ENCODE data around the gene FNDC3B.

Gene FNDC3B

GRCh38 chr3:172159376-172159775 is 120.0 kb downstream of the FNDC3B start:
- no peaks in the 10 kb centered on the region for H3K27me3 Mint-ChIP-seq
- H3K27ac Mint-ChIP-seq = no peak overlapping the region
- H3K4me3 Mint-ChIP-seq = no peak overlapping the region
- no peak for ATAC-seq (replicated peaks)
- H3K9me3 Mint-ChIP-seq = no peaks in the 10 kb centered on the region
- no peak for DNase-seq
- H3K4me1 Mint-ChIP-seq (ENCODE audit: low read depth in 2 of 2) = peaks cover 25 to 36% of the 10 kb centered on the region in 2 donors
- peaks cover 2% of the 10 kb centered on the region for H3K36me3 Mint-ChIP-seq (ENCODE audit: insufficient read depth)

DNA sequence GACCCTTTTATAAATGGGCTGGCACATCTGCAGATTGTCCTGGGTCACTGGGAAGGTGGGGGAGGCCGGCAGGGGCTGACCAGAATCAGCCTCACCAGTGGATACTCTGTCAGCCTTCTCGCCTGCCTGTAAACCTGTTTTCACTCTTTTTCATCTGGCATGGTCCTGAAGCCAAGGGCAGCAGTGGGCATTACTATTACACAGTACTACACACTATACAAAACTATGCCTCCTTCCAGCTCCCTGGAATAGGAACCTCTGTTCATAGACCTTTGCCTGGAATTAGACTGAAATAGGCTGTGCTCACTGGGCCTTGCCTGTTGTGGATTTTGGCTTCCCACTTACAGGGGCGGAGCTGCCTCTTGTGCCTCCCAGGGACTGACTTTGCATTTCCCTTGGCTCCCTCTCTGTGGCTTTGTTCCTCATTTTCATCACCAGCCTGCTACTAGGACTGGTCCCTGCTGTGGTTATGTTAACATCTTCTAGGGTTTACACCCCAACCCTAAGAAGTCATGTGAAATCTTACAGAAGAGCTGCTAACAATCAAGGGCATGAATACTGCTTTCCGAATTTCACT is 120.7 kb downstream of the FNDC3B start:
- H3K4me1 Mint-ChIP-seq (ENCODE audit: low read depth in 2 of 2) = peaks cover 19 to 29% of the 10 kb centered on the region in 2 donors
- no peaks in the 10 kb centered on the region for H3K27me3 Mint-ChIP-seq
- H3K36me3 Mint-ChIP-seq (ENCODE audit: insufficient read depth) = peaks cover 2% of the 10 kb centered on the region
- no peak overlapping the region for H3K4me3 Mint-ChIP-seq
- peak overlapping the region; percentile 29 to 64 for H3K27ac Mint-ChIP-seq
- no peak for DNase-seq
- ATAC-seq (replicated peaks) = no peak
- H3K9me3 Mint-ChIP-seq = no peaks in the 10 kb centered on the region

GRCh38 chr3:172161133-172161789 is 121.9 kb downstream of the FNDC3B start:
- Mint-ChIP-seq H3K4me3 (no peak overlapping the region), H3K27ac (no peak overlapping the region)

DNA sequence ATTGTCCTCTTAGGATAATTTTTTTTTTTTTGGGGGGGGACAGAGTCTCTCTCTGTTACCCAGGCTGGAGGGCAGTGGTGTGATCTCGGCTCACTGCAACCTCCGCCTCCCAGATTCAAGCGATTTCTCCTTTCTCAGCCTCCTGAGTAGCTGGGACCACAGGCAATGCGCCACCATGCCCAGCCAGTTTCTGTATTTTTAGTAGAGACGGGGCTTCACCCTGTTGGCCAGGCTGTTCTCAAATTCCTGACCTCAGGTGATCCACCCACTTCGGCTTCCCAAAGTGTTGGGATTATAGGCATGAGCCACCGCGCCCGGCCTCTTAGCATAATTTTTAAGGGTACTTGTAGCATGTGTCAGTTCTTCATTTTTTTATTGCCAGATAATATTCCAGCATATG is 122.6 kb downstream of the FNDC3B start:
- Mint-ChIP-seq H3K4me3 (no peak overlapping the region), H3K4me1 (ENCODE audit: low read depth in 2 of 2) (peaks cover 14 to 26% of the 10 kb centered on the region in 2 donors), H3K9me3 (no peaks in the 10 kb centered on the region), H3K27me3 (no peaks in the 10 kb centered on the region), H3K36me3 (ENCODE audit: insufficient read depth) (peaks cover 2% of the 10 kb centered on the region), H3K27ac (no peak overlapping the region)
- no peak for DNase-seq
- no peak for ATAC-seq (replicated peaks)

More at GRCh38 chr3:172161133-172161789, 121.9 kb downstream of the FNDC3B start:
- Mint-ChIP-seq H3K36me3 (ENCODE audit: insufficient read depth) (peaks cover 2% of the 10 kb centered on the region), H3K27me3 (no peaks in the 10 kb centered on the region), H3K4me1 (ENCODE audit: low read depth in 2 of 2) (peaks cover 14 to 26% of the 10 kb centered on the region in 2 donors), H3K9me3 (no peaks in the 10 kb centered on the region)
- no peak for ATAC-seq (replicated peaks)
- DNase-seq = no peak

GRCh38 chr3:172163320-172163719 is 123.9 kb downstream of the FNDC3B start:
- DNase-seq = no peak
- H3K4me1 Mint-ChIP-seq (ENCODE audit: low read depth in 2 of 2) = peaks cover 19 to 23% of the 10 kb centered on the region in 2 donors
- H3K27me3 Mint-ChIP-seq = no peaks in the 10 kb centered on the region
- H3K9me3 Mint-ChIP-seq = no peaks in the 10 kb centered on the region
- H3K27ac Mint-ChIP-seq = no peak overlapping the region
- ATAC-seq (replicated peaks) = no peak
- H3K36me3 Mint-ChIP-seq (ENCODE audit: insufficient read depth) = no peaks in the 10 kb centered on the region
- no peak overlapping the region for H3K4me3 Mint-ChIP-seq

- peaks cover 20 to 25% of the 10 kb centered on the region in 2 donors for H3K4me1 Mint-ChIP-seq (ENCODE audit: low read depth in 2 of 2)
- DNase-seq (no peak), ATAC-seq (replicated peaks) (no peak)
- no peak overlapping the region for H3K27ac Mint-ChIP-seq
- H3K36me3 Mint-ChIP-seq (ENCODE audit: insufficient read depth) = no peaks in the 10 kb centered on the region
- H3K9me3 Mint-ChIP-seq = no peaks in the 10 kb centered on the region
- H3K4me3 Mint-ChIP-seq = no peak overlapping the region
- H3K27me3 Mint-ChIP-seq = no peaks in the 10 kb centered on the region
Observed at GRCh38 chr3:172164620-172165362, 125.4 kb downstream of the FNDC3B start.

DNA sequence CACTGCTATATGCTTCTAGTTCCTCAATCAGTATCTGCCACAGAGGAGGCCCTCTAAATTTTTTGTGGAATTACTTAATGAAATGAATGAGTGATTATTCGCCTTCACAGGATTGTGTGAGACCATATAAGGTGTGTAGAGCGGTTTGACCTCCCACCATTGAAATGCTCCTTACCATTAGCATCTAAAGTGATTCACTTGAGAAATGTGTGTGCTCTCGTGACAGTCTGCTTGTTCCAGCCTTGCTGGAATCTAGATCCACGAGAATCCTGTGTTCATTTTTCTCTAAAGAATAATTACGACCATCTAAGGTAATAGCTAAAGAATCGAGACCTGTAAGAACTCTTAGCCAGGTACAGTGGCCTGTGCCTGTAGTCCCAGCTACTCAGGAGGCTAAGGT is 126.9 kb downstream of the FNDC3B start:
- Mint-ChIP-seq H3K9me3 (no peaks in the 10 kb centered on the region), H3K27me3 (no peaks in the 10 kb centered on the region), H3K27ac (no peak overlapping the region), H3K4me1 (ENCODE audit: low read depth in 2 of 2) (peaks cover 18% of the 10 kb centered on the region in 2 donors), H3K36me3 (ENCODE audit: insufficient read depth) (no peaks in the 10 kb centered on the region), H3K4me3 (no peak overlapping the region)
- DNase-seq = no peak
- ATAC-seq (replicated peaks) = no peak

DNA sequence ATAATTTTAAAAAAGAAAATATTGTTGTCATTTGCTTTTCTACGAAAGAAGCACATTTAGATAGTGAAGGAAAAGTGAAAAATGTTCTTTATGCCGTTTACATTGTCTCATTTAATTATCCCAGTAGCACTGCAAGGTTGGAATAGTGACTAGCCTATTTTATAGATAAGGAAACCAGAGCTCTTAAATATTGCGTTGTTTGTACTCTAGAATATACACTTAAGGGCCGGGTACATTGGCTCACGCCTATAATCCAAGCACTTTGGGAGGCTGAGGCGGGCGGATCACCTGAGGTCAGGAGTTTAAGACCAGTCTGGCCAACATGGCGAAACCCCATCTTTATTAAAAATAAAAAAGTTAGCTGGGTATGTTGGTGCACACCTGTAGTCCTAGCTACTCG is 127.5 kb downstream of the FNDC3B start:
- ATAC-seq (replicated peaks) (no peak), DNase-seq (no peak)
- H3K4me3 Mint-ChIP-seq = no peak overlapping the region
- no peaks in the 10 kb centered on the region for H3K9me3 Mint-ChIP-seq
- no peak overlapping the region for H3K27ac Mint-ChIP-seq
- peaks cover 14 to 18% of the 10 kb centered on the region in 2 donors for H3K4me1 Mint-ChIP-seq (ENCODE audit: low read depth in 2 of 2)
- H3K36me3 Mint-ChIP-seq (ENCODE audit: insufficient read depth) = no peaks in the 10 kb centered on the region
- H3K27me3 Mint-ChIP-seq = no peaks in the 10 kb centered on the region

- H3K36me3 Mint-ChIP-seq (ENCODE audit: insufficient read depth) = no peaks in the 10 kb centered on the region
- H3K27ac Mint-ChIP-seq = no peak overlapping the region
- peaks cover 10 to 15% of the 10 kb centered on the region in 2 donors for H3K4me1 Mint-ChIP-seq (ENCODE audit: low read depth in 2 of 2)
- no peak for DNase-seq
- no peaks in the 10 kb centered on the region for H3K27me3 Mint-ChIP-seq
- no peak overlapping the region for H3K4me3 Mint-ChIP-seq
- no peaks in the 10 kb centered on the region for H3K9me3 Mint-ChIP-seq
- ATAC-seq (replicated peaks) = no peak
Observed at GRCh38 chr3:172167892-172168648, 128.7 kb downstream of the FNDC3B start.

GRCh38 chr3:172170073-172170709 is 130.8 kb downstream of the FNDC3B start:
- no peak overlapping the region for H3K4me3 Mint-ChIP-seq
- H3K4me1 Mint-ChIP-seq (ENCODE audit: low read depth in 2 of 2) = peaks cover 22 to 23% of the 10 kb centered on the region in 2 donors
- no peaks in the 10 kb centered on the region for H3K27me3 Mint-ChIP-seq
- DNase-seq (no peak), ATAC-seq (replicated peaks) (no peak)
- peak overlapping the region in 1 of 2 donors; percentile 72 for H3K27ac Mint-ChIP-seq
- no peaks in the 10 kb centered on the region for H3K36me3 Mint-ChIP-seq (ENCODE audit: insufficient read depth)
- H3K9me3 Mint-ChIP-seq = no peaks in the 10 kb centered on the region

DNA sequence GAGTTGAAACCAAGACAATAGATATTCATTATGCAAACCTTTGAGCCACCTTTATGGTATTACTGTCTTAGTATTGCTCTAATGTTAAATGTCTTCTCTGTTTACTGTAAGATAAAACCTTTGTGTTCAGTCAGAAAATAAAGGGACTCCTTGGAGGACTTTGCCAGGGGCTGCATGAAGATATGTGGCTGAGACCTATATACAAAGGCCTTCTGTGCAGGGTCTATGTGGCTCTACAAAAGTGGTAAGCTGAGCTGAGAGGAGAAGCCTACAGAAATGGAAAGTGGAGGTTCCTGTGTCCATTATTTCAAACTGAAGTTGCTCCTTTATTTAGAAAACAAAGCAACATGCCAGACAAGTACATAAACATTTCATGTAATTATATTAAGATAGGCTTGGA is 131.5 kb downstream of the FNDC3B start:
- Mint-ChIP-seq H3K27me3 (no peaks in the 10 kb centered on the region), H3K4me3 (no peak overlapping the region), H3K36me3 (ENCODE audit: insufficient read depth) (no peaks in the 10 kb centered on the region), H3K4me1 (ENCODE audit: low read depth in 2 of 2) (peaks cover 23 to 28% of the 10 kb centered on the region in 2 donors), H3K27ac (peak overlapping the region in 1 of 2 donors; percentile 12), H3K9me3 (no peaks in the 10 kb centered on the region)
- ATAC-seq (replicated peaks) = no peak
- no peak for DNase-seq

GRCh38 chr3:172171396-172172075 is 132.2 kb downstream of the FNDC3B start:
- Mint-ChIP-seq H3K27me3 (no peaks in the 10 kb centered on the region), H3K9me3 (no peaks in the 10 kb centered on the region), H3K27ac (peak overlapping the region in 1 of 2 donors; percentile 12), H3K4me1 (ENCODE audit: low read depth in 2 of 2) (peaks cover 28 to 35% of the 10 kb centered on the region in 2 donors), H3K4me3 (no peak overlapping the region), H3K36me3 (ENCODE audit: insufficient read depth) (no peaks in the 10 kb centered on the region)
- no peak for DNase-seq
- ATAC-seq (replicated peaks) = no peak
